Neural progenitor cell (in vitro differentiated cells): ENCODE results near the gene PFKFB4. TPM values are rescaled to one million over a fixed set of nuclear protein-coding genes. Genes with fewer than 3 reads are reported as not detected.
"Not testable (repeated sequence)": the region's sequence is repeated elsewhere in the genome, so short reads cannot be mapped to it uniquely, and the experiment has no call there.

Experiments
- DNase-seq: peaks from one replicate; pipeline ENCODE4 v3.0.0-alpha.2; 2016; ENCODE audit warnings: low spot score
- H2AFZ ChIP-seq: fragments of 200-600 bp; sonication (generic); replicated peaks from 2 replicates; pipeline ENCODE4 v1.6.1; 2016; ENCODE audit warnings: antibody characterized with exemption
- H3F3A ChIP-seq: fragments of 200-600 bp; sonication (generic); 2 replicates; pipeline ENCODE4 v1.6.1; 2016; ENCODE audit warnings: antibody characterized with exemption, low read depth
- H3K27ac ChIP-seq: fragments of 200-600 bp; sonication (generic); 2 replicates; pipeline ENCODE4 v1.5.1; 2016; ENCODE audit warnings: mild to moderate bottlenecking
- H3K27me3 ChIP-seq: fragments of 200-600 bp; sonication (generic); 2 replicates; pipeline ENCODE4 v1.6.1; 2016; ENCODE audit warnings: mild to moderate bottlenecking, moderate library complexity
- H3K36me3 ChIP-seq: fragments of 200-600 bp; sonication (generic); 2 replicates; pipeline ENCODE4 v1.5.1; 2016
- H3K4me1 ChIP-seq: fragments of 200-600 bp; sonication (generic); 2 replicates; pipeline ENCODE4 v1.6.1; 2016; ENCODE audit warnings: mixed run types
- H3K4me2 ChIP-seq: fragments of 200-600 bp; sonication (generic); 2 replicates; pipeline ENCODE4 v1.6.1; 2016
- H3K4me3 ChIP-seq: fragments of 200-600 bp; sonication (generic); 2 replicates; pipeline ENCODE4 v1.5.1; 2016
- H3K79me2 ChIP-seq: fragments of 200-600 bp; sonication (generic); 2 replicates; pipeline ENCODE4 v1.6.1; 2016; ENCODE audit warnings: low read depth
- H3K9ac ChIP-seq: fragments of 200-600 bp; sonication (generic); 2 replicates; pipeline ENCODE4 v1.6.1; 2016
- H3K9me3 ChIP-seq: fragments of 200-600 bp; sonication (generic); 2 replicates; pipeline ENCODE4 v1.5.1; 2016; ENCODE audit warnings: low read depth
- H4K20me1 ChIP-seq: fragments of 200-600 bp; sonication (generic); 2 replicates; pipeline ENCODE4 v1.6.1; 2016; ENCODE audit warnings: low read depth
- H3K27ac Mint-ChIP-seq: 3 replicates; pipeline ENCODE4 v1.8.0; 2021; ENCODE audit warnings: mixed read lengths
- H3K27me3 Mint-ChIP-seq: 2 replicates; pipeline ENCODE4 v1.8.0; 2022; ENCODE audit warnings: low read depth, mild to moderate bottlenecking, inconsistent platforms, moderate library complexity, mixed read lengths; ENCODE audit not compliant: insufficient read depth
- H3K36me3 Mint-ChIP-seq: 3 replicates; pipeline ENCODE4 v1.8.0; 2021; ENCODE audit warnings: mixed read lengths
- H3K4me1 Mint-ChIP-seq: 3 replicates; pipeline ENCODE4 v1.8.0; 2021; ENCODE audit warnings: mixed read lengths
- H3K4me3 Mint-ChIP-seq: 3 replicates; pipeline ENCODE4 v1.8.0; 2021; ENCODE audit warnings: mild to moderate bottlenecking, moderate library complexity, mixed read lengths
- H3K9me3 Mint-ChIP-seq: 3 replicates; pipeline ENCODE4 v1.8.0; 2020; ENCODE audit warnings: mixed read lengths
- EZH2 ChIP-seq: fragments of 200-600 bp; sonication (generic); IDR thresholded peaks from 2 replicates; pipeline ENCODE4 v1.6.1; 2017; ENCODE audit warnings: antibody characterized with exemption, mild to moderate bottlenecking, moderate library complexity
- EZH2phosphoT487 ChIP-seq: fragments of 200-600 bp; sonication (generic); IDR thresholded peaks from 2 replicates; pipeline ENCODE4 v1.6.1; 2017; ENCODE audit warnings: antibody characterized with exemption
- total RNA-seq: library from RNA; depleted of rRNA; stranded (reverse); fragments of >200 nt; gene quantifications from 2 replicates; pipeline ENCODE4 v1.2.3, GENCODE V29; 2015; ENCODE audit warnings: low replicate concordance
- TF ChIP-seq, protein P1 (sequence below): fragments of 200-600 bp; sonication (generic); IDR thresholded peaks from 2 replicates; pipeline ENCODE4 v1.5.1; 2017; ENCODE audit warnings: antibody characterized with exemption, mild to moderate bottlenecking

PFKFB4 gene
- total RNA-seq, 1 donor from 2014 or later = 59.5 TPM

DNA sequence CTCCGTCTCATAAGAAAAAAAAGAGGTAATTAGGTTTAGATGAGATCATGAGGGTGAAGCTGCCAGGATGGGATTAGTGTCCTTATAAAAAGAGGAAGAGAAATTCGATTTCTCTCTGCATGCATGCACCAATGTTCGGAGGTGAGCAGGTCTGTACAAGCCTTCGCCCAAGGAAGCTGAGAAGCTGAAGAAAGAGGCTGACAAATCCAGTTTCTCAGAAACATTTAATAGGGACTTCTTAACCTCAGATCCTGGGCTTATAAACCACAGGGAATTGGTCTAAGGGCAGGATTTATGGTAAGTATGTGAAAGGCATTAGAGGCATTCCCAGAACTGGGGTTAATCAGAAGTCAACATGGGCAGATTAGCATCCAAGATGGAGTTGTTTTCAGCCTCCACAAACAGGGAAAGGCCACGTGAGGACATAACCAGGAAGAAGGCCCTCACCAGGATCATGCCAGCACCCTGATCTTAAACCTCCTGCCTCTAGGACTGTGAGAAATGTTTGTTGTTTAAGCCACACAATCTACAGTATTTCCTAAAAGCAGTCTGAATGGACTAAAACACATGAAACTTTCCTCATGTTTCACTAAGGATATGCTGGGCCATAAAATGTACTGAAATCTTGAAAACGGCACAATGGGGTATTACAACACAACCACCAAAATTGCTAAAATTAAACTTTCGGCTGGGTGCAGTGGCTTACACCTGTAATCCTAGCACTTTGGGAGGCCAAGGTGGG is 64.0 kb downstream of the PFKFB4 start:
- H3K27ac ChIP-seq = no peak overlapping the region

GRCh38 chr3:48486952-48487351 is 69.7 kb downstream of the PFKFB4 start:
- Mint-ChIP-seq H3K36me3 (peaks cover 6% of the 10 kb centered on the region), H3K27ac (no peak overlapping the region), H3K4me1 (peaks cover 3% of the 10 kb centered on the region), H3K27me3 (peaks cover 14% of the 10 kb centered on the region), H3K4me3 (no peak overlapping the region), H3K9me3 (no peaks in the 10 kb centered on the region)
- H3K4me2 ChIP-seq = no peak overlapping the region
- DNase-seq = no peak
- no peaks in the 10 kb centered on the region for H3K4me1 ChIP-seq
- no peaks in the 10 kb centered on the region for H3K36me3 ChIP-seq
- no peak overlapping the region for H3K9ac ChIP-seq
- no peaks in the 10 kb centered on the region for H3K9me3 ChIP-seq
- no peak overlapping the region for H3K4me3 ChIP-seq
- TF ChIP-seq EZH2phosphoT487 = no peak
- no peak for TF ChIP-seq EZH2
- TF ChIP-seq, protein P1, sequence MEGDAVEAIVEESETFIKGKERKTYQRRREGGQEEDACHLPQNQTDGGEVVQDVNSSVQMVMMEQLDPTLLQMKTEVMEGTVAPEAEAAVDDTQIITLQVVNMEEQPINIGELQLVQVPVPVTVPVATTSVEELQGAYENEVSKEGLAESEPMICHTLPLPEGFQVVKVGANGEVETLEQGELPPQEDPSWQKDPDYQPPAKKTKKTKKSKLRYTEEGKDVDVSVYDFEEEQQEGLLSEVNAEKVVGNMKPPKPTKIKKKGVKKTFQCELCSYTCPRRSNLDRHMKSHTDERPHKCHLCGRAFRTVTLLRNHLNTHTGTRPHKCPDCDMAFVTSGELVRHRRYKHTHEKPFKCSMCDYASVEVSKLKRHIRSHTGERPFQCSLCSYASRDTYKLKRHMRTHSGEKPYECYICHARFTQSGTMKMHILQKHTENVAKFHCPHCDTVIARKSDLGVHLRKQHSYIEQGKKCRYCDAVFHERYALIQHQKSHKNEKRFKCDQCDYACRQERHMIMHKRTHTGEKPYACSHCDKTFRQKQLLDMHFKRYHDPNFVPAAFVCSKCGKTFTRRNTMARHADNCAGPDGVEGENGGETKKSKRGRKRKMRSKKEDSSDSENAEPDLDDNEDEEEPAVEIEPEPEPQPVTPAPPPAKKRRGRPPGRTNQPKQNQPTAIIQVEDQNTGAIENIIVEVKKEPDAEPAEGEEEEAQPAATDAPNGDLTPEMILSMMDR = no peak
- no peaks in the 10 kb centered on the region for H3K79me2 ChIP-seq
- H3F3A ChIP-seq = peaks cover 15% of the 10 kb centered on the region
- no peaks in the 10 kb centered on the region for H3K27me3 ChIP-seq
- H4K20me1 ChIP-seq = no peaks in the 10 kb centered on the region
- no peak overlapping the region for H2AFZ ChIP-seq
- no peak overlapping the region for H3K27ac ChIP-seq

More for the DNA sequence above, 64.0 kb downstream of the PFKFB4 start:
- H3K4me1 Mint-ChIP-seq = peaks cover 6% of the 10 kb centered on the region
- no peak overlapping the region for H3K9ac ChIP-seq
- TF ChIP-seq, protein P1 = no peak
- TF ChIP-seq EZH2phosphoT487 (no peak), EZH2 (no peak)
- no peaks in the 10 kb centered on the region for H4K20me1 ChIP-seq
- H3K4me3 Mint-ChIP-seq = no peak overlapping the region
- peaks cover 8% of the 10 kb centered on the region for H3K36me3 Mint-ChIP-seq
- peaks cover under 1% of the 10 kb centered on the region for H3F3A ChIP-seq
- no peaks in the 10 kb centered on the region for H3K79me2 ChIP-seq
- H3K36me3 ChIP-seq = no peaks in the 10 kb centered on the region
- no peaks in the 10 kb centered on the region for H3K27me3 ChIP-seq
- no peaks in the 10 kb centered on the region for H3K9me3 ChIP-seq
- H2AFZ ChIP-seq = no peak overlapping the region
- peaks cover 5% of the 10 kb centered on the region for H3K27me3 Mint-ChIP-seq
- no peak overlapping the region for H3K4me2 ChIP-seq
- H3K4me3 ChIP-seq = no peak overlapping the region
- H3K27ac Mint-ChIP-seq = peak overlapping the region; percentile 58
- no peaks in the 10 kb centered on the region for H3K4me1 ChIP-seq
- H3K9me3 Mint-ChIP-seq = no peaks in the 10 kb centered on the region
- DNase-seq = no peak

- not testable (repeated sequence) for H3K9me3 Mint-ChIP-seq, DNase-seq, H3K27ac Mint-ChIP-seq, H3K4me3 Mint-ChIP-seq, H3K79me2 ChIP-seq, H4K20me1 ChIP-seq, H3K4me1 Mint-ChIP-seq, H3K9ac ChIP-seq, H3K4me1 ChIP-seq, H3K36me3 Mint-ChIP-seq, H2AFZ ChIP-seq, H3K9me3 ChIP-seq, H3K36me3 ChIP-seq, H3K4me3 ChIP-seq, H3K27ac ChIP-seq, H3K4me2 ChIP-seq, H3K27me3 Mint-ChIP-seq, H3K27me3 ChIP-seq
- H3F3A ChIP-seq = peaks cover 15% of the 10 kb centered on the region
Measured at GRCh38 chr3:48482822-48483221, 73.8 kb downstream of the PFKFB4 start.

- H3K4me1 Mint-ChIP-seq, H3K36me3 Mint-ChIP-seq, H3F3A ChIP-seq, H3K4me3 ChIP-seq, H4K20me1 ChIP-seq, H3K4me3 Mint-ChIP-seq, H3K27me3 ChIP-seq, H3K36me3 ChIP-seq, DNase-seq, H3K4me1 ChIP-seq, H3K27ac Mint-ChIP-seq, H3K9me3 Mint-ChIP-seq, H2AFZ ChIP-seq, H3K79me2 ChIP-seq, H3K9me3 ChIP-seq, H3K9ac ChIP-seq, H3K4me2 ChIP-seq, H3K27me3 Mint-ChIP-seq, H3K27ac ChIP-seq: not testable (repeated sequence)
Measured at GRCh38 chr3:48480891-48481290, 75.7 kb downstream of the PFKFB4 start.
